ENCODE data around the gene OR5C1.
A peak's percentile ranks its signal among the peaks of the same experiment; 100 is the strongest.

GRCh38 chr9:122797316-122798063, 8.8 kb downstream of the OR5C1 start:
- no peak for TF ChIP-seq EZH2 (IDR thresholded peaks at IDR 0.05; ENCODE audit: borderline replicate concordance, low read length)
- TF ChIP-seq CTCF (IDR thresholded peaks at IDR 0.05; ENCODE audit: low read length) = peak; percentile 8; the same call in 1 of the 2 replicates
